Left lung (tissue), 10 donors: Measurements from ENCODE around the gene INO80C. TPM values are rescaled to one million over a fixed set of nuclear protein-coding genes. Genes with fewer than 3 reads are reported as not detected.
"Not testable (repeated sequence)": the region's sequence is repeated elsewhere in the genome, so short reads cannot be mapped to it uniquely, and the experiment has no call there.

ENCODE experiments used
- ATAC-seq: fragments of 200-7000 bp; cut with Tn5 transposase; one replicate; pipeline ENCODE4 v1.9.1; 2020; ENCODE audit warnings: moderate library complexity
- DNase-seq, 4 donors: peaks; one replicate each; pipeline ENCODE4 v3.0.0-alpha.2; 2013 to 2020
- H3K27ac ChIP-seq, 2 donors: fragments of 200-600 bp; sonication (generic) in 1 of 2; one replicate each; pipeline versions ENCODE4 v1.5.0 to v1.8.0; 2020 to 2021
- H3K27me3 ChIP-seq, 2 donors: fragments of 200-600 bp; sonication (generic) in 1 of 2; one replicate each; pipeline versions ENCODE4 v1.5.0 to v1.8.0; 2020 to 2021
- H3K36me3 ChIP-seq, 2 donors: fragments of 200-600 bp; sonication (generic) in 1 of 2; one replicate each; pipeline versions ENCODE4 v1.5.0 to v1.8.0; 2020 to 2021
- H3K4me1 ChIP-seq, 2 donors: fragments of 200-600 bp; one replicate each; pipeline ENCODE4 v1.8.0; 2021
- H3K4me3 ChIP-seq, 2 donors: fragments of 200-600 bp; sonication (generic) in 1 of 2; one replicate each; pipeline versions ENCODE4 v1.5.0 to v1.8.0; 2020 to 2021; ENCODE audit warnings: mild to moderate bottlenecking in 1 of 2
- H3K9me3 ChIP-seq, 2 donors: fragments of 200-600 bp; sonication (generic) in 1 of 2; one replicate each; pipeline versions ENCODE4 v1.5.0 to v1.8.0; 2020 to 2021
- CTCF ChIP-seq, 2 donors: fragments of 200-600 bp; sonication (generic) in 1 of 2; IDR thresholded peaks; one replicate each; pipeline versions ENCODE4 v1.5.0 to v1.8.0; 2021; ENCODE audit warnings: antibody characterized with exemption in 2 of 2
- intact Hi-C, 2 donors: fragments of 100-400 bp; cut with DNase I; formaldehyde crosslinking; loops; one replicate each; pipeline versions ENCODE4 v1.11.2 to v1.14.2; 2022
- polyA plus RNA-seq, 6 donors: library from polyadenylated mRNA; unstranded; fragments of 120-200 nt; gene quantifications; one replicate each; pipeline ENCODE4 v1.2.1, GENCODE V29; 2013; ENCODE audit not compliant: insufficient read length in 6 of 6
- total RNA-seq, 2 donors: library from RNA; stranded (reverse); fragmentation: NEBNext Ultra II Directional; extraction: Animal tissue kit (Norgen Biotek cat#: 25700); gene quantifications; one replicate each; pipeline ENCODE4 v1.2.1, GENCODE V29; 2021
- donor health status: DM: no; HTN: yes; CAD: no.
- donor health status: DM: no; HTN: no; CAD: no.

INO80C gene
- total and polyA plus RNA-seq, 8 donors: 27.0 to 41.6 (median 35.2) TPM

- intact Hi-C loops: no loop called here
Observed at GRCh38 chr18:35494251-35495220, 3.2 kb downstream of the INO80C start.

GRCh38 chr18:35491700-35492077 is 6.1 kb downstream of the INO80C start:
- no peak for TF ChIP-seq CTCF (IDR thresholded peaks at IDR 0.05)
- intact Hi-C loops: no loop called here
- no peak for ATAC-seq

More at GRCh38 chr18:35494251-35495220, 3.2 kb downstream of the INO80C start:
- H3K27me3 ChIP-seq: no peaks in the 10 kb centered on the region
- no peak for TF ChIP-seq CTCF (IDR thresholded peaks at IDR 0.05)
- DNase-seq (no peak), ATAC-seq (no peak)
- H3K4me1 ChIP-seq: peaks cover 14 to 46% of the 10 kb centered on the region in 2 donors
- H3K4me3 ChIP-seq: no peak overlapping the region
- H3K27ac ChIP-seq: no peak overlapping the region
- H3K9me3 ChIP-seq: no peaks in the 10 kb centered on the region
- H3K36me3 ChIP-seq: no peaks in the 10 kb centered on the region

DNA sequence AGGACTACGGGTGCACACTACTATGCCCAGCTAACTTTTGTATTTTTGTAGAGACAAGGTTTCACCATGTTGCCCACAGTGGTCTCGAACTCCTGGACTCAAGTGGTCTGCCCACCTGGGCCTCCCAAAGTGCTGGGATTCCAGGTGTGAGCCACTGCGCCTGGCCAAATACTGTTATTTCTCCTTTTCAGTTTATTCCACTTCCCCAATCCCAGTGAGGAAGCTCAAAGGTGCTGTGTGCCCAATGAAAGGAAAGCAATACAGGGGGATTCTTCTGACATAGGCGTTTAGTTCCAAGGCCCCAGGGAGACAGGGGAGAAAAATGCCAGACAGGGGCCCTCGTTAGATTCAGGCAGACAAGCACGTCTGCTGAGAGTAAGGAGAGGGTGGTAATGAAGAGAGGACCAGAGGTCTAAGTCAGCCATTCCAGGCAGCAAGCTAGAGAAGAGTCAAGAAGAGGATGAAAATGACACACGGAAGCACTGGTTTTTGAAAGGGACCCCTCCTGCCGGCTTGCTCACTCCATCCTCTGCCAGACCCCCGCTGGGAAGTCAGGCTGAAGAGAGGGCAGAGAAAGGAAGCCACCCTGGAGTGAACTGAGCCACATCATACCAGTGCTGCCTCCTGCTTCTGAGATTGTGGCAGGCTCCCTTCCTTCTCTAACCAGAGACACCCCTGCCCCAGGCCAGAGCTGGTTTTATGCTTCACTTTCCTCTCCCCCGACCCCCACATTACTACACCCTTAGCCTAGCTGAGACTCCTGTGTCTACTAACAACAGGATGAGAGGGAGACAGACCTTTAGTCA is 6.7 kb downstream of the INO80C start:
- ATAC-seq: no peak
- Histone ChIP-seq H3K4me1 (peaks cover 4 to 41% of the 10 kb centered on the region in 2 donors), H3K4me3 (no peak overlapping the region), H3K36me3 (no peaks in the 10 kb centered on the region), H3K9me3 (no peaks in the 10 kb centered on the region), H3K27ac (no peak overlapping the region), H3K27me3 (no peaks in the 10 kb centered on the region)
- intact Hi-C loops: no loop called here
- no peak for TF ChIP-seq CTCF (IDR thresholded peaks at IDR 0.05)
- DNase-seq: no peak

More at GRCh38 chr18:35491700-35492077, 6.1 kb downstream of the INO80C start:
- Histone ChIP-seq H3K4me3 (no peak overlapping the region), H3K27me3 (no peaks in the 10 kb centered on the region), H3K27ac (no peak overlapping the region), H3K9me3 (no peaks in the 10 kb centered on the region), H3K4me1 (peaks cover 10 to 47% of the 10 kb centered on the region in 2 donors), H3K36me3 (no peaks in the 10 kb centered on the region)
- DNase-seq: no peak

GRCh38 chr18:35489913-35490490 is 7.8 kb downstream of the INO80C start:
- no peak for TF ChIP-seq CTCF (IDR thresholded peaks at IDR 0.05)
- Histone ChIP-seq H3K4me3 (no peak overlapping the region), H3K27me3 (no peaks in the 10 kb centered on the region), H3K4me1 (peaks cover 2 to 33% of the 10 kb centered on the region in 2 donors), H3K9me3 (no peaks in the 10 kb centered on the region), H3K27ac (no peak overlapping the region), H3K36me3 (no peaks in the 10 kb centered on the region)
- ATAC-seq (no peak), DNase-seq (no peak)
- intact Hi-C loops: no loop called here

DNA sequence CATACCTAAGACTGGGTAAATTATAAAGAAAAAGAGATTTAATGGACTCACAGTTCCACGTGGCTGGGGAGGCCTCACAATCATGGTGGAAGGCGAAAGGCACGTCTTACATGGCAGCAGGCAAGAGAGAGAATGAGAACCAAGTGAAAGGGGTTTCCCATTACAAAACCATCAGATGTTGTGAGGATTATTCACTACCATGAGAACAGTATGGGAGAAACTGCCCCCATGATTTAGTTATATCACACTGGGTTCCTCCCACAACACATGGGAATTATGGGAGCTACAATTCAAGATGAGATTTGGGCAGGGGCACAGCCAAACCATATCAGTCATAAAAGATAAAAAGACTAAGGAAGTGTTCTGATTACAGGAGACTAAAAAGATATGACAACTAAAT is 8.5 kb downstream of the INO80C start:
- H3K27ac ChIP-seq, DNase-seq, H3K27me3 ChIP-seq, ATAC-seq, H3K36me3 ChIP-seq, H3K4me3 ChIP-seq, H3K9me3 ChIP-seq, intact Hi-C loops: not testable (repeated sequence)
- peaks cover 2 to 26% of the 10 kb centered on the region in 2 donors for H3K4me1 ChIP-seq

DNA sequence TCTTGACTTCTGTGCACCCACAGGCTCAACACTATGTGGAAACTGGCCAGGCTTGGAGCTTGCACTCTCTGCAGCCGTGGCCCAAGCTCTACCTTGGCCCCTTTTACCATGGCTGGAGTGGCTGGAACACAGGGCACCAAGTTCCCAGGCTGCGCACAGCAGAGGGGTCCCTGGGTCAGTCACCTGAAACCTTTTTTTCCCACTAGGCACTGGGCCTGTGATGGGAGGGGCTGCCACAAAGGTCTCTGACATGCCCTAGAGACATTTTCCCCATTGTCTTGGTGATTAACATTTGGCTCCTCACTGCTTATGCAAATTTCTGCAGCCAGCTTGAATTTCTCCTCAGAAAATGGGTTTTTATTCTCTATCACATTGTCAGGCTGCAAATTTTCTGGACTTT is 9.4 kb downstream of the INO80C start:
- H3K36me3 ChIP-seq, H3K4me3 ChIP-seq, H3K27me3 ChIP-seq, DNase-seq, ATAC-seq, H3K27ac ChIP-seq, intact Hi-C loops, H3K9me3 ChIP-seq: not testable (repeated sequence)
- H3K4me1 ChIP-seq: peaks cover 2 to 25% of the 10 kb centered on the region in 2 donors

DNA sequence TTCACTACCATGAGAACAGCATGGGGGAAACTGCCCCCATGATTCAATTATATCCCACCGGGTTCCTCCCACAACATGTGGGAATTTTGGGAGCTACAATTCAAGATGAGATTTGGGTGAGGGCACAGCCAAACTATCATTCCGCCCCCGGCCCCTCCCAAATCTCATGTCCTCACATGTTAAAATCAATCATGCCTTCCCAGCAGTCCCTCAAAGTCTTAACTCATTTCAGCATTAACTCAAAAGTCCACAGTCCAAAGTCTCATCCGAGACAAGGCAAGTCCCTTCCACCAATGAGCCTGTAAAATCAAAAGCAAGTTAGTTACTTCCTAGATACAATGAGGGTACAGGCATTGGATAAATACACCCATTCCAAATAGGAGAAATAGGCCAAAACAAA is 10.2 kb downstream of the INO80C start:
- H3K4me3 ChIP-seq, H3K9me3 ChIP-seq, H3K27ac ChIP-seq, ATAC-seq, H3K36me3 ChIP-seq, intact Hi-C loops, H3K27me3 ChIP-seq, DNase-seq: not testable (repeated sequence)
- H3K4me1 ChIP-seq: peaks cover 2 to 28% of the 10 kb centered on the region in 2 donors
